ENCODE data around the gene FOXO3. TPM values are rescaled to one million over a fixed set of nuclear protein-coding genes. Genes with fewer than 3 reads are reported as not detected.

FOXO3 gene
- total RNA-seq, 2 donors from 2014 or later: 16.4 to 20.3 TPM

DNA sequence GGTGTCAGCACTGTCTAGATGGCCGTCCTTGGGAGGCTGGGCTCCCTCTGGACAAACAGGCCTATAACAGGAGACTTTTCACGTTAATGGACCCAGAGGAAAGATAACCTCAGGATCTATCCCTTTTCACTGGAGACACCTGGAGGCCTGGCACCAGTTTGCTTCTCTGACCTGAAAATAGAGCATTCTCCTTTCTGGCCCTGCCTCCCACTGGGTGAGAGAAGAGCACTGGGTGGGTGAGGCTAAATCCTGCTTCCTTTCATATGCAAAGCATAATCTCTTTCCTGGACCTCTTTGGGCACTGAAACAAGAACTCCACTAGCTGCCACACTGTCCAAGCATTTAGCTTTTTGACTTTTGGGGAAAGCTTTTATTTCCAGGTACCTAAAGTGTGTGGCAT is 78.3 kb downstream of the FOXO3 start:
- peaks cover 23% of the 10 kb centered on the region for H3K4me1 Mint-ChIP-seq
- no peaks in the 10 kb centered on the region for H3K36me3 ChIP-seq (ENCODE audit: control insufficient read depth, insufficient read depth, low read length)
- peak; percentile 64 for DNase-seq

DNA sequence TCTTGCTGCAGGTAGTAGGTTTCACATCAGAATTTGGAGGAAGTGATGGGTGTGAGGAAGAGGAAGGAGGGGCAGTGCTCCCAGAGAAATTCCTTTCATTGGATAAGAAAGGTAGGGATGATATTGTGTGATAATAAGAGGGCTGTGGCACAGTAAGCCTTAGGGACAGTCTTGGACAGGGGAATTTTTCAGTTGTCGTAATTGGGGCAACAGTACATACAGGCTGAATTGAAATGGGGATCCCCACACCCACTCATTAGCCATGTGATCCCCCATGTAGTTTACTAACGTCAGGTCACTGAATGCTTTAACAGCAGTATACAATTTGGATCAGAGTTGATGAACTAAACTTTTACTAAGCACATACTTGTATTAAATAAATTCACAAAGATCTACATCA is 79.4 kb downstream of the FOXO3 start:
- Histone ChIP-seq H3K9ac (ENCODE audit: extremely low read depth, low read length, poor library complexity, severe bottlenecking) (no peak overlapping the region), H3K4me1 (ENCODE audit: control insufficient read depth, insufficient read depth, low read length) (peaks cover 4% of the 10 kb centered on the region), H3K27ac (ENCODE audit: low read depth, low read length) (no peak overlapping the region), H3K36me3 (ENCODE audit: control insufficient read depth, insufficient read depth, low read length) (no peaks in the 10 kb centered on the region), H3K9me3 (ENCODE audit: control insufficient read depth, low read length) (no peaks in the 10 kb centered on the region), H3K4me3 (ENCODE audit: low read length) (no peak overlapping the region), H3K27me3 (ENCODE audit: control insufficient read depth, insufficient read depth, low read length, poor library complexity, severe bottlenecking) (no peaks in the 10 kb centered on the region)
- peaks cover 23% of the 10 kb centered on the region for H3K4me1 Mint-ChIP-seq
- no peak for DNase-seq
- WGBS, 2 experiments (ENCODE audit: insufficient coverage in 1 of 2, insufficient read length in 1 of 2): 91% methylated on average over 2 of the region's 2 CpGs; no CpG with 5 or more reads in 1 of the 2 experiments
- TF ChIP-seq, protein P1, sequence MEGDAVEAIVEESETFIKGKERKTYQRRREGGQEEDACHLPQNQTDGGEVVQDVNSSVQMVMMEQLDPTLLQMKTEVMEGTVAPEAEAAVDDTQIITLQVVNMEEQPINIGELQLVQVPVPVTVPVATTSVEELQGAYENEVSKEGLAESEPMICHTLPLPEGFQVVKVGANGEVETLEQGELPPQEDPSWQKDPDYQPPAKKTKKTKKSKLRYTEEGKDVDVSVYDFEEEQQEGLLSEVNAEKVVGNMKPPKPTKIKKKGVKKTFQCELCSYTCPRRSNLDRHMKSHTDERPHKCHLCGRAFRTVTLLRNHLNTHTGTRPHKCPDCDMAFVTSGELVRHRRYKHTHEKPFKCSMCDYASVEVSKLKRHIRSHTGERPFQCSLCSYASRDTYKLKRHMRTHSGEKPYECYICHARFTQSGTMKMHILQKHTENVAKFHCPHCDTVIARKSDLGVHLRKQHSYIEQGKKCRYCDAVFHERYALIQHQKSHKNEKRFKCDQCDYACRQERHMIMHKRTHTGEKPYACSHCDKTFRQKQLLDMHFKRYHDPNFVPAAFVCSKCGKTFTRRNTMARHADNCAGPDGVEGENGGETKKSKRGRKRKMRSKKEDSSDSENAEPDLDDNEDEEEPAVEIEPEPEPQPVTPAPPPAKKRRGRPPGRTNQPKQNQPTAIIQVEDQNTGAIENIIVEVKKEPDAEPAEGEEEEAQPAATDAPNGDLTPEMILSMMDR (conservative IDR thresholded peaks at IDR 0.05): no peak
- H3K27ac Mint-ChIP-seq: no peak overlapping the region
- no peak overlapping the region for H3K4me3 Mint-ChIP-seq
- H3K9me3 Mint-ChIP-seq: no peaks in the 10 kb centered on the region
- no peaks in the 10 kb centered on the region for H3K36me3 Mint-ChIP-seq (ENCODE audit: low read depth)
- H3K27me3 Mint-ChIP-seq (ENCODE audit: insufficient read depth): no peaks in the 10 kb centered on the region

More for the DNA sequence above, 78.3 kb downstream of the FOXO3 start:
- Mint-ChIP-seq H3K36me3 (ENCODE audit: low read depth) (no peaks in the 10 kb centered on the region), H3K4me3 (no peak overlapping the region), H3K27ac (no peak overlapping the region), H3K9me3 (no peaks in the 10 kb centered on the region), H3K27me3 (ENCODE audit: insufficient read depth) (no peaks in the 10 kb centered on the region)
- Histone ChIP-seq H3K4me3 (ENCODE audit: low read length) (no peak overlapping the region), H3K9ac (ENCODE audit: extremely low read depth, low read length, poor library complexity, severe bottlenecking) (no peak overlapping the region), H3K27me3 (ENCODE audit: control insufficient read depth, insufficient read depth, low read length, poor library complexity, severe bottlenecking) (no peaks in the 10 kb centered on the region), H3K4me1 (ENCODE audit: control insufficient read depth, insufficient read depth, low read length) (peaks cover 4% of the 10 kb centered on the region), H3K9me3 (ENCODE audit: control insufficient read depth, low read length) (no peaks in the 10 kb centered on the region), H3K27ac (ENCODE audit: low read depth, low read length) (no peak overlapping the region)
- 53 to 75% methylated on average over 2 of the region's 2 CpGs for WGBS, 2 experiments (ENCODE audit: insufficient coverage in 1 of 2, insufficient read length in 1 of 2)
- TF ChIP-seq, protein P1 (conservative IDR thresholded peaks at IDR 0.05): peak; percentile 24

DNA sequence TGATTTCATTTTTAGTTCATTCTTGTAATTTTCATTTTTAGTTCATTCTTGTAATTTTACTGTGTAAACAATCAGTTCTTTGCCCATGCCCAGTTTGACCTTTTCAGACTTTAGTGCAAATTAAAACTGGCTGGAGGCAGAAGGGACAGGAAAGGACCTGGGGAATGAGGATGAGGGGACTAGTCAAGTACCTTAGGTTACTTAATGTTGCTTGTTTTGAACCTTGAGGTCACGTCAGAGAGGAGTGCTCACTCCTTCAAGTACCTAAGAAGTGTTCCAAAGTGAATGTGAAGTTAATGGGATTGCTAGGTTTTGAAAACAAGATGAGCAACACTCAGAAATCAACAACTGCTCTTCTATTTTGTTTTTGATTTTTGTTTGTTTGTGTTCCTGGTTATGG is 82.5 kb downstream of the FOXO3 start:
- Histone ChIP-seq H3K4me1 (ENCODE audit: control insufficient read depth, insufficient read depth, low read length) (peaks cover 6% of the 10 kb centered on the region), H3K27me3 (ENCODE audit: control insufficient read depth, insufficient read depth, low read length, poor library complexity, severe bottlenecking) (no peaks in the 10 kb centered on the region), H3K9ac (ENCODE audit: extremely low read depth, low read length, poor library complexity, severe bottlenecking) (no peak overlapping the region), H3K36me3 (ENCODE audit: control insufficient read depth, insufficient read depth, low read length) (no peaks in the 10 kb centered on the region), H3K27ac (ENCODE audit: low read depth, low read length) (no peak overlapping the region), H3K9me3 (ENCODE audit: control insufficient read depth, low read length) (no peaks in the 10 kb centered on the region), H3K4me3 (ENCODE audit: low read length) (no peak overlapping the region)
- 94 to 100% methylated on average over 1 of the region's 1 CpG for WGBS, 2 experiments (ENCODE audit: insufficient coverage in 1 of 2, insufficient read length in 1 of 2)
- DNase-seq: no peak
- TF ChIP-seq, protein P1 (conservative IDR thresholded peaks at IDR 0.05): no peak
- Mint-ChIP-seq H3K4me3 (no peak overlapping the region), H3K27ac (no peak overlapping the region), H3K27me3 (ENCODE audit: insufficient read depth) (no peaks in the 10 kb centered on the region), H3K4me1 (peaks cover 19% of the 10 kb centered on the region), H3K9me3 (no peaks in the 10 kb centered on the region), H3K36me3 (ENCODE audit: low read depth) (no peaks in the 10 kb centered on the region)
